Measurements from ENCODE around the gene TSHZ2. TPM values are rescaled to one million over a fixed set of nuclear protein-coding genes. Genes with fewer than 3 reads are reported as not detected.
A peak's percentile ranks its signal among the peaks of the same experiment; 100 is the strongest.

The TSHZ2 gene
- total RNA-seq = under 1 TPM in 1 of 2 experiments, not detected in 1; 0.13 TPM

- H3K9me3 Mint-ChIP-seq (ENCODE audit: insufficient read depth) = no peaks in the 10 kb centered on the region
- ChIA-PET POLR2A (interaction anchor here (0.6 kb wide), 1 partner anchor 112 kb away, joined by 3 read pairs; no protein-coding TSS in a partner anchor), CTCF (no interaction called here)
- H3K36me3 Mint-ChIP-seq (ENCODE audit: low read depth) = no peaks in the 10 kb centered on the region
- no peak within 1 kb of the TSS for H3K27ac Mint-ChIP-seq
- DNase-seq (no peak), ATAC-seq (no peak)
- H3K4me1 Mint-ChIP-seq (ENCODE audit: low read depth) = peaks cover 6% of the 10 kb centered on the region
- H3K4me3 Mint-ChIP-seq = peak within 1 kb of the TSS; percentile 63
- H3K27me3 Mint-ChIP-seq (ENCODE audit: low read depth) = peaks cover 53% of the 10 kb centered on the region
These were observed at the start of gene TSHZ2 for GRCh38 chr20:52972190-52972937. Gene TSHZ2, plus strand, starts transcription at chr20:52972358. Its CDS starts 936 bp downstream, at chr20:52973294.

GRCh38 chr20:52922436-52922835 lies 49.7 kb upstream of the TSHZ2 start:
- DNase-seq = no peak
- ChIA-PET CTCF (no interaction called here), POLR2A (interaction anchor here (0.6 kb wide), 1 partner anchor 642 kb away, joined by 5 read pairs; no protein-coding TSS in a partner anchor)
- Mint-ChIP-seq H3K27ac (no peak overlapping the region), H3K27me3 (ENCODE audit: low read depth) (no peaks in the 10 kb centered on the region), H3K9me3 (ENCODE audit: insufficient read depth) (no peaks in the 10 kb centered on the region), H3K4me3 (no peak overlapping the region), H3K36me3 (ENCODE audit: low read depth) (no peaks in the 10 kb centered on the region), H3K4me1 (ENCODE audit: low read depth) (no peaks in the 10 kb centered on the region)
- ATAC-seq = no peak

DNA sequence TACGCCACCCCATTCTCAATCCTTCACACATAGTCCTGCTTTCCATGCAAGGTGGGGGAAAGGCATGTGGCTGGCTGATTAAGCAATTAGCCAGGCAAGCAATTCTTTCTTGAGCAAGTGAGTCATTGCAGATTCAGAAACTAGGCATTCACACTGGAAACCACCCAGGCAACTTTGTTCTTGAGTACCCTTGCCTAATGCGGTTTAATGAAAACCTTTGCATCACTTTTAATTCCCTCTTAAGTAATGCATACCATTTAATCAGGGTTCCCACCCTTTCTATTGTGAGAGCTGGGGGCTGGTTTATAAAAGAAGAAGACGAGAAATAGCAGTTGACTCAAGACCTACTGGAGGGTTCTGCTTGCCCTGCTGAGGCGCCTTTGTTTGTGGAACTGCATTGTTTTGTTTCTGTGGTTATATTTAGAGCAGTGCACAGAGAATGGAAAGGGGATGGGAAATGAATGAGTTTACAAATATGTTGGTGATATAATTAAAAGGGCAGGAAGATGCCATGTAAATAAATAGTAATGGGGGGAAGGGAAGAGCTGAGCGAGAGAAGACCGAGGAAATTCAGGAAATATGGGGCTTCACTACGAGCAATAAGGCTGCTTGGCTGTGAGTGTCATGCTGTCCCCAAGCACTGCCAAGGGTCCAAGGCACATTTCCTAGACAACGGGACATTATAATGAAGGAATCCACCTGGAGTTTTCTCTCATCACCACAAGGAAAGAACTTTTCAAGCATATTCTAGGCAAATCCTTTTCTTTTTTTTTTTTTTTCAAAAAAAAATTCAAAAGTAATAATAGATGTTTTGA lies 48.8 kb upstream of the TSHZ2 start:
- Mint-ChIP-seq H3K4me3 (no peak overlapping the region), H3K36me3 (ENCODE audit: low read depth) (no peaks in the 10 kb centered on the region), H3K9me3 (ENCODE audit: insufficient read depth) (no peaks in the 10 kb centered on the region), H3K27ac (no peak overlapping the region), H3K4me1 (ENCODE audit: low read depth) (no peaks in the 10 kb centered on the region), H3K27me3 (ENCODE audit: low read depth) (no peaks in the 10 kb centered on the region)
- ATAC-seq (no peak), DNase-seq (no peak)
- ChIA-PET POLR2A (no interaction called here), CTCF (no interaction called here)

DNA sequence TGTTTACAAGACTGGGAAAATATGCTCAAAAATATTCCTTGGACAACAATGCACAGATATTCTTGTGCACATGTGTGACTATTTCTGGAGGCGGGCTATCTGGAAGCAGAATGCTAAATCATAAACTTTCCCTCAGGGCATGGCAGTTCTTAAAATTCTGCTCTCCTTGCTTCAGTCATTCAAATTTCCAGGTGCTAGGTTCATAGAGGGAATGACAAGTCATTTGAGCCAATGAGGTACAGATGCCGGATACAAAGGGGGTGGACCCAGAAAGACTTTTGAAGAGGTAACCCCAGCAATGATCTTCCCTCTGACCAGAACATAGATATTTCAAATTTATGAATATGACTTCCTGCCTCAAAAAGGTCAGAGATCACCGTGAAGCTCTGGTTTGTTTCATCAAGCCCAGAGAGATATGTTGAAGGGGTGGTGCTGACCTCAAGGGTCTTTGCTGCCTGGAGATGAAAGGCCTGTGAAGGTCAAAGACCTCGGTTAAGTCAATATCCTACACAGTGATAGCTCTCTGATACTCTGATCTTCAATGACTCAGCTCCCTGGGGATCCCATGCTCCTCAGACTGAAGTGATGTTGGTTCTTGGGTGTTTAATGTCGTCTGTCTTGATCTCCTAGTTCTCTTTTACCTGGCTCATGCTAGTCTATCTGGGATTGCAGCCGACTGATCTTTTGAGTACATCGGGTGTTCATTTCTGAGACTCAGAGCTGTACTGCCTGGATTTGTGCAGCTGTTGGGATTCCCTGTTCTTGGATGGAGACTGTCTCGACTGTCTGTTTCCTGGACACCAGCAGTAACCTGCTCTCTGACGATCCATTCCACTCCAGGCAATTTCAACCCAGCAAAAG lies 47.5 kb upstream of the TSHZ2 start:
- Mint-ChIP-seq H3K27me3 (ENCODE audit: low read depth) (no peaks in the 10 kb centered on the region), H3K36me3 (ENCODE audit: low read depth) (no peaks in the 10 kb centered on the region), H3K27ac (no peak overlapping the region), H3K9me3 (ENCODE audit: insufficient read depth) (no peaks in the 10 kb centered on the region), H3K4me3 (no peak overlapping the region), H3K4me1 (ENCODE audit: low read depth) (no peaks in the 10 kb centered on the region)
- DNase-seq (no peak), ATAC-seq (no peak)
- ChIA-PET CTCF (no interaction called here), POLR2A (no interaction called here)

GRCh38 chr20:52926505-52926904 lies 45.7 kb upstream of the TSHZ2 start:
- Mint-ChIP-seq H3K27ac (no peak overlapping the region), H3K4me1 (ENCODE audit: low read depth) (no peaks in the 10 kb centered on the region), H3K27me3 (ENCODE audit: low read depth) (no peaks in the 10 kb centered on the region), H3K36me3 (ENCODE audit: low read depth) (no peaks in the 10 kb centered on the region), H3K9me3 (ENCODE audit: insufficient read depth) (no peaks in the 10 kb centered on the region), H3K4me3 (no peak overlapping the region)
- ChIA-PET CTCF (no interaction called here), POLR2A (no interaction called here)
- DNase-seq (no peak), ATAC-seq (no peak)

GRCh38 chr20:52933867-52934266 lies 38.3 kb upstream of the TSHZ2 start:
- Mint-ChIP-seq H3K9me3 (ENCODE audit: insufficient read depth) (no peaks in the 10 kb centered on the region), H3K36me3 (ENCODE audit: low read depth) (no peaks in the 10 kb centered on the region), H3K4me1 (ENCODE audit: low read depth) (no peaks in the 10 kb centered on the region), H3K27me3 (ENCODE audit: low read depth) (no peaks in the 10 kb centered on the region), H3K4me3 (no peak overlapping the region), H3K27ac (no peak overlapping the region)
- no peak for DNase-seq
- no peak for ATAC-seq
- POLR2A ChIA-PET = no interaction called here
- CTCF ChIA-PET = no interaction called here

DNA sequence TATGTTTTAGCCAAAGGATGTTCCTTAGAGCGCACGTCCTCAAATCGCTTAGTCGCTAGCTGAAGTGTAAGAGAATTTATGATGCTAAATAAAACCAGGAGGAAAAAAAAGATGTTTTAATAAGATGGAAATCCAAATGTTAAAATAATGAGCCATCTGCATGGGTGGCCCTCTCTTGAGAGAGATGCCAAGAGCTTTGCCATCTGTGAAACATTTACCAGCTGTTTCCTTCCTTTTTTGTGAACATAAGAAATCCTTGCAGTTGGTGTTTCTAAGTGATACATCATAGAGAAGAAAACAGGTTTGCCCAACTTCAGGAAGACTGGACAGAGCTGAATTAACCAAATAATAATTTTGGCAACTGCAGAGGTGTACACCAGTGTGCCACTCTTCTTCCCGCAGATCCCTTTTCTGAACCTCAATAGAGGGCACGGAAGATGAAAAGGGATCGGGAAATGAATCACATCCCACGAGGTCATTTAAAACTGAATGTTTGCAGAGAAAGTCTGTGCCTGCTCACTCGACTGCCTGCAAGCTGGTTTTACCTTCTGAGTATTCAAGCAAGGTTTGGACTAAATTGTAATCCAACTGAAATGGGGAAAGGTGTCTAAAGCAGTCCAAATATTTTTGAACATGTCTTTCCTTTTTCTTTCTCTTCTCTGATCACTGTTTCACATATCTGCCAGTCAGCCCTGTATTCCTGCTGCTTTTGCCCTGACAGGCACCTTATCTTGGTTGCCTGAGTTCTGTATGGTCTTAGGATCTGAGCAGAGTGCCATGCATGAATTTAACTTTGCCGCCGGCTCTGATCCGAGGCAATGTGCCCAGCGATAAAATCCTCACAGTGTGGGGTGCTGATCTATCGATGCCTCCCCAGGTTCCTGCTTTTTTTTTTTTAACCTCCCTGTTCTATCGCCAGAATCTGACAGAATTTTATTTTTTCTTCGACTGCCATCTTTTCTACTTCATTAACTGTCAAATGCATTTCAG lies 35.5 kb upstream of the TSHZ2 start:
- no peaks in the 10 kb centered on the region for H3K36me3 Mint-ChIP-seq (ENCODE audit: low read depth)
- H3K9me3 Mint-ChIP-seq (ENCODE audit: insufficient read depth) = no peaks in the 10 kb centered on the region
- ChIA-PET CTCF (no interaction called here), POLR2A (no interaction called here)
- H3K4me1 Mint-ChIP-seq (ENCODE audit: low read depth) = no peaks in the 10 kb centered on the region
- ATAC-seq (no peak), DNase-seq (no peak)
- H3K27ac Mint-ChIP-seq = no peak overlapping the region
- no peak overlapping the region for H3K4me3 Mint-ChIP-seq
- H3K27me3 Mint-ChIP-seq (ENCODE audit: low read depth) = no peaks in the 10 kb centered on the region

DNA sequence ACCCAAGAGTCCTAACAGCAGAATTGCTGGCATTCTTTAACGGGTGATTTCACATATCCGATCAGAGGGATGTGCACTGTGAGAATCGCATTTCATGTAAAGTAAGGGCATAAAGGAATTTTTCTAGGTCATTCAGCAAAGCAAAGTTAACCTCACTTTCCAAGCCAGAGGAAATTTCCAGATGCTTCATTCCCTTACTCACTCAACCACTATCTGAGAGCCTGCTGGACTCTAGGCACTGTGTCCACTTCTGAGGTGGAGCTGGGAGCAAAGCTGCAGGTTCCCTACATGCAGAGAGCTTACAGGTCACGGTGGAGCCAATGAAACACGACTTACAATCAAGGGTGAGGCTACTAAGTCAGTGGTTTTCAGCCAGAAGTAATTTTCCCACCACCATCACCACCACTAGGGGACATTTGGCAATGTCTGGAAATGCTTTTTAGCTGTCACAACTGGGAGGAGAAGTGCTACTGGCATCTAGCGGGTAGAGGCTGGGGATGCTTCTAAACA lies 34.5 kb upstream of the TSHZ2 start:
- CTCF ChIA-PET = no interaction called here

GRCh38 chr20:52939141-52939540 lies 33.0 kb upstream of the TSHZ2 start:
- Mint-ChIP-seq H3K9me3 (ENCODE audit: insufficient read depth) (no peaks in the 10 kb centered on the region), H3K36me3 (ENCODE audit: low read depth) (no peaks in the 10 kb centered on the region), H3K27me3 (ENCODE audit: low read depth) (no peaks in the 10 kb centered on the region), H3K4me1 (ENCODE audit: low read depth) (no peaks in the 10 kb centered on the region), H3K27ac (no peak overlapping the region), H3K4me3 (no peak overlapping the region)
- DNase-seq (no peak), ATAC-seq (no peak)
- CTCF ChIA-PET = no interaction called here
- POLR2A ChIA-PET = no interaction called here

More for the DNA sequence above, 34.5 kb upstream of the TSHZ2 start:
- Mint-ChIP-seq H3K9me3 (ENCODE audit: insufficient read depth) (no peaks in the 10 kb centered on the region), H3K4me1 (ENCODE audit: low read depth) (no peaks in the 10 kb centered on the region), H3K27ac (no peak overlapping the region), H3K27me3 (ENCODE audit: low read depth) (no peaks in the 10 kb centered on the region), H3K36me3 (ENCODE audit: low read depth) (no peaks in the 10 kb centered on the region), H3K4me3 (no peak overlapping the region)
- POLR2A ChIA-PET = no interaction called here
- DNase-seq = no peak
- no peak for ATAC-seq

- H3K36me3 Mint-ChIP-seq (ENCODE audit: low read depth) = no peaks in the 10 kb centered on the region
- no peak overlapping the region for H3K27ac Mint-ChIP-seq
- CTCF ChIA-PET = no interaction called here
- H3K9me3 Mint-ChIP-seq (ENCODE audit: insufficient read depth) = no peaks in the 10 kb centered on the region
- no peaks in the 10 kb centered on the region for H3K27me3 Mint-ChIP-seq (ENCODE audit: low read depth)
- POLR2A ChIA-PET = no interaction called here
- ATAC-seq = no peak
- H3K4me3 Mint-ChIP-seq = no peak overlapping the region
- no peak for DNase-seq
- no peaks in the 10 kb centered on the region for H3K4me1 Mint-ChIP-seq (ENCODE audit: low read depth)
These were observed 30.4 kb upstream of the TSHZ2 start for GRCh38 chr20:52941808-52942207.

GRCh38 chr20:52943185-52943841 lies 28.8 kb upstream of the TSHZ2 start:
- ChIA-PET CTCF (no interaction called here), POLR2A (no interaction called here)
- Mint-ChIP-seq H3K4me1 (ENCODE audit: low read depth) (no peaks in the 10 kb centered on the region), H3K27me3 (ENCODE audit: low read depth) (no peaks in the 10 kb centered on the region), H3K9me3 (ENCODE audit: insufficient read depth) (no peaks in the 10 kb centered on the region), H3K36me3 (ENCODE audit: low read depth) (no peaks in the 10 kb centered on the region), H3K27ac (no peak overlapping the region), H3K4me3 (no peak overlapping the region)
- no peak for DNase-seq
- no peak for ATAC-seq

All from activated CD8-positive, alpha-beta T cell treated with anti-CD3 and anti-CD28 coated beads, Interleukin-2, amount 10 ng/mL, durations not matched to agents 7 days and 5 days (primary cell).